Left cardiac atrium (tissue), 4 donors: ENCODE measurements around the gene ABCA13. TPM values are rescaled to one million over a fixed set of nuclear protein-coding genes. Genes with fewer than 3 reads are reported as not detected.

Experiments used
- ATAC-seq, 2 donors: fragments of 200-7000 bp; cut with Tn5 transposase; one replicate each; pipeline ENCODE4 v1.9.1; 2020; ENCODE audit warnings: mild to moderate bottlenecking in 2 of 2, moderate library complexity in 2 of 2
- DNase-seq: peaks from one replicate; pipeline ENCODE4 v3.0.0-alpha.2; 2020
- intact Hi-C, 2 donors: fragments of 100-400 bp; cut with DNase I; formaldehyde crosslinking; loops; one replicate each; pipeline versions ENCODE4 v1.14.1 to v1.15.1; 2022 to 2023
- total RNA-seq, 2 donors: library from RNA; stranded (reverse); fragmentation: NEBNext Ultra II Directional; extraction: Animal tissue kit (Norgen Biotek cat#: 25700); gene quantifications; one replicate each; pipeline ENCODE4 v1.2.1, GENCODE V29; 2021
- donor health status: DM: no; HTN: yes; CAD: no.
- donor health status: DM: no; HTN: yes; CAD: no; lungs with severe emphysema.
- donor health status: DM: yes; HTN: yes; CAD: no.
- donor health status: Dilated cardiomyopathy.

ABCA13 gene
- total RNA-seq, 2 donors from 2014 or later, result 0.05 TPM; not detected in 1

DNA sequence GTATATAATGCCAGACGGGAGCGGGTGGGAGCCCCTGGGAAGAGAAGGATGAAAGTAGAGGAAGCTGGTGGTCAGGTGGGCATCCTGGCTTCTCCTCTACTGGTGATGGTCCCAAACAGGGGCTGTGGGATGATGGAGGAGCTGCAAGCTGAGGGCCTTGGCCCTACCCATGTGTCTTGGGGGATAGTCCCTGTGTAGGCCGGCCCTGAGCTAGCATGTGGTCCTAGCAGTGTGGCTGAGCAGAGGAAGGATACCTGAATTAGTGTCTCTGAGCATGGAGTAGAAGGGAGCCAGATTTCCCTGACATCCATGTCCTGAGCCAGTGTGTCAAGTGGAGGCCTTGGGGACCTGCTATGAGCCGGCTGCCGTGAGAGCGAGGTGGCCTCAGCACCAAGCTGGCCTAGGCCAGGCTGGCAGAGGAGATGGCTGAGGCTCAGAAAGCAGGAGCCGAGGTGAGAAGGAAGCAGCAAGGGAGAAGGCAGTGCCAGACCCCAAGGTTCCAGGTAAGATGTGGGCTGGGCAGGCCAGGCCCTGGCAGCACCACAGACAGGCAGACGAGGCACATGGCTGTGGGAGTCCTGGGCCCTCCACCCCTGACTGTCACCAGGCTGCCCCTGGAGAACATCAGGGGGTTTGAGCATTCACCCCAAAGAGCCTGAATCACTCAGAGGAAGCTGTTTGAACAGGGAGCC, 150.2 kb downstream of the ABCA13 start:
- intact Hi-C loops, result no loop called here
- DNase-seq, result no peak
- no peak for ATAC-seq

- ATAC-seq (no peak), DNase-seq (no peak)
- intact Hi-C loops, result loop anchor here in 1 of 2 donors (10.0 kb wide), 1 partner anchor 538 kb away; no protein-coding TSS in a partner anchor
These were observed 165.9 kb downstream of the ABCA13 start for GRCh38 chr7:48337012-48337621.

DNA sequence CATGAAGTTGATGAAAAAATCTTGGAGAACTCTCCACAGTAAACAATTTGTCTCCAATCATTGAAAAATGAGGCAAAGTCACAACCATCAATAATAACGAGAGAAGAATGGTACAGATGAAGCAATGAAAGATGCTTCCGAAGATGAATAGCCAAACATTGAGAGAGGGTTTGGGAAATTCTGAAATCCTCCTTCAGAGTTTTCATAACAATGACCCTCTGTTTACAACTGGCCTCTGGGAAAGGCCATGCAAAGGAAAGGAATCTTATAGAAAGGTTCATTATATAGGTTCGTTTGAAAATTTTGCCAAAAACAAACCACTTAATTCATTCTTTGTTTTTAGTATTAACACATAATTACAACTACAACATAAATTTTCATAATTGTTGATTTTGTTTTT, 166.5 kb downstream of the ABCA13 start:
- intact Hi-C loops, result loop anchor here in 1 of 2 donors (10.0 kb wide), 1 partner anchor 537 kb away; no protein-coding TSS in a partner anchor
- no peak for ATAC-seq
- no peak for DNase-seq

GRCh38 chr7:48347230-48347825, 176.1 kb downstream of the ABCA13 start:
- no peak for DNase-seq
- intact Hi-C loops, result no loop called here
- ATAC-seq, result no peak

GRCh38 chr7:48350515-48350914, 179.3 kb downstream of the ABCA13 start:
- DNase-seq, result no peak
- ATAC-seq, result no peak
- intact Hi-C loops, result no loop called here

DNA sequence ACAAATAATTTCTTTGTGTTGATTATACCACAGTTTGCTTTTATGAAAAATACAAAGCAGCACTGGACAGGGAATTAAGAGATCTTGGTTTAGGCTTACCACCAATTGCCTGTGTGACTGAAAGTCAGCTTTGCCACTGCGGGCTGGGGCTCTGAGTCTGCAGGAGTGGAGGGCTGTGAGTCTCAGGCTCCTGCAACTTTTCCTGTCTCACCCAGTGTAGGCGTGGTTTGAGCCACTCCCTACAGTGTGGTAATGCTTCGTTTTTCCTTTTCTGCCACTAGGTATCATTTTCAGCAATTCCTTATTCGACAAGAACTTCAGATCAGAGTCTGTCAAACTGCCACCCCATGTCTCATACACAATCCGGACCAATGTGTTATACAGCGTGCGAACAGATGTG, 180.6 kb downstream of the ABCA13 start:
- DNase-seq (no peak), ATAC-seq (no peak)
- intact Hi-C loops, result no loop called here

DNA sequence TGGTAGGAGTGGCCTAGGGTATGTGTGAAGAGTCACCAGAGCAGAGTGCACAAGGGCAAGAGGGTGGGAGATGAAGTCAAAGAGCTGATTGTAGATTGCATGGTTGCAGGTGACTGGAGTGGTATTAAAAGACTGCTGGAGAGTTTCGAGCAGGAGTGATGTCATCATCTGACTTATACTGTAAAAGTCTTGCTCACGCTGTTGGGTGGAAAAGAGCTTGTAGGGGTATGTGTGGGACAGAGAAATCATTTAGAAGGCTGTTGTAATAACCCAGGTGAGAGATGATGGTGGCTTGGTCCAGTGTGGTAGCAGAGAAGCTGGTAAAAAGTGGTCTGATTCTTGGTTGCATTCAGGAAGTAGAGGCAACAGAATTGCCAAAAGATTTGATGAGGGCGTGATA, 184.1 kb downstream of the ABCA13 start:
- ATAC-seq, result no peak
- DNase-seq, result no peak
- intact Hi-C loops, result no loop called here

DNA sequence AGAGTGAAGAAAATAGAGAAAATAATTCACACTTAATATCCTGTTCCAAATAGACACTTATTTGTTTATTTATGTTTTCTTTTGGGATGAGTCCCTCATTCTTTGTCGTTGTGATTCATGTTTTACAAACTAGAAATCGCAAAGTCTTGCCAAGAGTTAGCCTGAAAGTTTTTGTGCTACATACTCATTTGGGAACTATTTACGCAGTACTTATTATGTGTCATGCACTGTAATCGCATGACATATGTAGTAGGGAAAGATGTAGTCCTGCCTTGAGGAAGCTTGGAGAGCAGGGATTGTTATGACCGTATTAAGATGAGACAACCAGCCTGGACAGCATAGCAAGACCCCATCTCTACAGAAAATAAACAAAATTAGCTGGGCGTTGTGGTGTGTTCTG, 189.3 kb downstream of the ABCA13 start:
- ATAC-seq (no peak), DNase-seq (no peak)
- intact Hi-C loops, result no loop called here

DNA sequence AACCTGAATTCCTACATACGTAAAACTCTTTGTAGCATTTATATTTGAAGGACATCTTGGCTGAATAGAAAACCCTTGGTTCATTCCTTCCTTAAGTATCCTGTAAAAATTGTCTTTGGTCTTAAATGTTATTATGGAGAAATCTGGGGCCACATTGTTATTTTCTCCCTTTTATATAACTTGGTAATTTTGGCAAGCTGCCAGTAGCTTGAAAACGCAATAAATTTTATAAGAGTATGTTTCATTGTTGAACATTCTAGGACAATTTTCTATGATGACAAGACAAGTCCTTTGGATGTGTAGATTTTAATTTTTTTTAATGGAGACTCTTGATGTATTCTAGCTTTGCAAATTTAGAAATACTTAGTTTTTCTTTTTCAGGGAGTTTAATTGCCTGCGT, 191.9 kb downstream of the ABCA13 start:
- ATAC-seq (no peak), DNase-seq (no peak)
- intact Hi-C loops, result no loop called here

DNA sequence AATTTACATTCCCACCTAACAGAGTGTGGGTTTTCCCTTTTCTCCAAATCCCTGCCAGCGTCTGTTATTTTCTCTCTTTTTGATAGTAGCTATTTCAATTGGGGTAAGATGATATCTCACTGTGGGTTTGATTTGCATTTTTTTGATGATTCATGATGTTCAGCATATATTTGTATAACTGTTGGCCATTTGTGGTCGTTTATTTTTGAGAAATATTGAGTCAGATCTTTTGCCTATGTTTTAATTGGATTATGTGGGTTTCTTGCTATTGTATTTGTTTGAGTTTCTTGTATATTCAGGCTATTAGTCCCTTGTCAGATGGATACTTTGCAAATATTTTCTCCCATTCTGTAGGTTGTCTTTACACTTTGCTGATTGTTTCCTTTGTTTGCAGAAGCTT, 193.8 kb downstream of the ABCA13 start:
- intact Hi-C loops, result no loop called here
- ATAC-seq, result no peak
- no peak for DNase-seq

DNA sequence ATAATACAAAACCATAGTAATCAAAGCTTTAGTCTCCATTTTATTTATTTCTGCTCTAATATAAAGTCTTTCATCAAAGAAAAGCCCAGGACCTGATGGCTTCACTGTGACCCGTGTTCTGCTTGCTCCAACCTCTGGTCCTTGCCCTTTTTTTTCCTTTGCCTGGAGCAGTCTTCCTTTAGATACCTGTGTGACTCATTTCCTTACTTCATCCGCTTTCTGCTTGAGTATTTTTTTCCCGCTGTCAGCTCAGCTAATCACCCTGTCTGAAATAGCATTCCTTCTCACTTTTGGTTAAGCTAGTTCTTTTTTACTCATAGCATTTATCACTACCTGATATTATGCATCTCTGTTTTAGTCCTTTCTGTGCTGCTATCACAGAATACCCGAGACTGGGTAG, 194.8 kb downstream of the ABCA13 start:
- intact Hi-C loops, result no loop called here
- no peak for DNase-seq
- ATAC-seq, result no peak

DNA sequence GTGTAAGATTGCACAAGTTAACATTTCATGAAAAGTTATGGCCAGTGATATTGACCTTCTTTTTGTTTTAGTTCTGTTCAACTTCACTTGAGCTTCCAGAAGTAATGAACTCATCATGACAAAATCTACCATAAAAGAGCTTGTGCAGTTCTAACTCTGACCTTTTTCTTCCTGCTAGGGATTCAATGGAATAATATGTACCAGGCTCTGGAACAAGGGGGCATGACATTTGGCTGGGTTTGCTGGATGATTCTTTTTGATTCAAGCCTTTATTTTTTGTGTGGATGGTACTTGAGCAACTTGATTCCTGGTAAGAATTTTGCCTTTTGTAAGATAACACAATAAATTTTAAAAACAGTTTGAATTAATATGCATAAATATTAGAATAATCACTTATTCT, 205.0 kb downstream of the ABCA13 start:
- ATAC-seq (no peak), DNase-seq (no peak)
- intact Hi-C loops, result no loop called here

DNA sequence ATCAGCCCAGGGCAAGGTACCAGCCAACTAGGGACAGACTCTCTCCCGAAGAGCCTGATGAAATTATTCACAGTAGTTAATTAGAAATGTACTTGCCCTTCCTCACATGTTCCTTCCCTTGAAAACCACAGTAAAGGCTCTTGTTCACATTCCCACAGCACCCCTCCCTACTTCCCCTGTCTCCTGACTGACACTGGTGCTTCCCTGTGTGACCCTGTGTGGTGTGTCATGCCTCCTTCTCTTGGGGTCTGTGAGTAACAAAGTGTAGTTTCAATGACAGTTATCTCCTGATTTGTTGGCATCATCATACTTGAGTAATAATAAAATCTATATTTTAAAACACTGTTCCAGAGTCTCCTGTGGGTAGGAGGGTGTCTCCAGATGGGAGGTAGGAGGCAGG, 209.7 kb downstream of the ABCA13 start:
- ATAC-seq (no peak), DNase-seq (no peak)
- intact Hi-C loops, result no loop called here

DNA sequence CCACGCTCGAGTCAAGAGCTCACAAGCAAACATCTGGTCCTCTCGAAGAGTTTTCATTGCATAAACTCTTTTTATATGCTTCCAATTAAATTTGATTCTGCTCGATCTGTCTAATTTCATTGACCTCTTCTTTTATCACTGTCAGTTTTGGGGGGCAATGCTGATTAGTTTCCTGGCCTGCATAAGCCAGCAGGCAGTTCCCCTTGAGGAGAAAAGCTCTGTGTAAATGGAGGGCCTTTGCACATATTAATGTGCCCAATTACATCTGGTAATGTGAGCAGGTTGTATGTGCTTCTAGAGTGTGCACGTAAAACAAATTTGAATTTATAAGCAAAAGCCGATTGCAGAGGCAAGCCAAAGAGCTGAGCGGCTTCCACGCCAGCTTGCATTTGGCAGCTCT, 210.3 kb downstream of the ABCA13 start:
- no peak for ATAC-seq
- no peak for DNase-seq
- intact Hi-C loops, result no loop called here

DNA sequence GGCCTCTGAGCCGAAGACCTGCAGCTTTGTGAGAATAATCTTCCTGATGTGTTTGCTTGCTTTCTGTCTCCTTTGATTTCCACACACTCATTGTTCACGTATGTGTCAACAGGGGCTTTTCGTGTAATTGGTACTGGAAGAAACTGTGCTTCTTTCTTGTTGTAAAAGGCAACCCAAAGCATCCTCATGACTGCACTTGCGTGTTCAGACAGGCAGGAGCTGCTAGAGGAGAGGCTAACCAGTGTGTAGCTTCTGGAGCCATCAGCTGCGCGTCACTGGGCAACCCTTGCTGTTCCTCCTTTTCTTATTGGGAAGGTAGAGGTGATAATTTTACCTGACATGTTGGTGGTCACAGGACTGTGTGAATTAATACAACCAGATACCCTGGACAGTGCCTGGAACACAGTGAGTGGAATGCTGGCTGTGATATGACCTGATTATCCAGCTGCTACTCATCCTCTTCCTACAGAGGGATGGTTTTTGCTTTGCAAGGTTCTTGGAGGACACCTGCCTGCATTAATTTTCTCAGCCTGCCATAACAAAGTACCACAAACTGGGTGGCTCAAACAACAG, 213.0 kb downstream of the ABCA13 start:
- no peak for DNase-seq
- ATAC-seq, result no peak
- intact Hi-C loops, result no loop called here

GRCh38 chr7:48387932-48388331, 216.7 kb downstream of the ABCA13 start:
- no peak for ATAC-seq
- intact Hi-C loops, result no loop called here
- DNase-seq, result no peak

DNA sequence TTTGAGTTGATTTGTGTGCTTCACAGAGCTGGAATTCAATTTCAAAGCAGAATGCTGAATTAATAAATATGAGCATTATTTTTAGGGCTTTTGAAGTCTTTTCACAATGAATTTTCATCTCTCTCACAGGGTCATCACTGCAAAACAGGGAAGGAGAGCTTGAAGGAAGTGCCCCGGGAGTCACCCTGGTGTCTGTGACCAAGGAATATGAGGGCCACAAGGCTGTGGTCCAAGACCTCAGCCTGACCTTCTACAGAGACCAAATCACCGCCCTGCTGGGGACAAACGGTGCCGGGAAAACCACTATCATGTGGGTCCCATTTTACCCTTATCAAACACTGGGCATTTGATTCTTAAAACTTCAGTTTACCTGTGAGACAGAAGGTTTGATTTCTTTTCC, 217.7 kb downstream of the ABCA13 start:
- intact Hi-C loops, result no loop called here
- ATAC-seq (peak in 1 of 2 donors; percentile 44), DNase-seq (no peak)

- ATAC-seq (peak in 1 of 2 donors; percentile 68), DNase-seq (no peak)
- intact Hi-C loops, result no loop called here
These were observed 218.7 kb downstream of the ABCA13 start for GRCh38 chr7:48389977-48390376.

DNA sequence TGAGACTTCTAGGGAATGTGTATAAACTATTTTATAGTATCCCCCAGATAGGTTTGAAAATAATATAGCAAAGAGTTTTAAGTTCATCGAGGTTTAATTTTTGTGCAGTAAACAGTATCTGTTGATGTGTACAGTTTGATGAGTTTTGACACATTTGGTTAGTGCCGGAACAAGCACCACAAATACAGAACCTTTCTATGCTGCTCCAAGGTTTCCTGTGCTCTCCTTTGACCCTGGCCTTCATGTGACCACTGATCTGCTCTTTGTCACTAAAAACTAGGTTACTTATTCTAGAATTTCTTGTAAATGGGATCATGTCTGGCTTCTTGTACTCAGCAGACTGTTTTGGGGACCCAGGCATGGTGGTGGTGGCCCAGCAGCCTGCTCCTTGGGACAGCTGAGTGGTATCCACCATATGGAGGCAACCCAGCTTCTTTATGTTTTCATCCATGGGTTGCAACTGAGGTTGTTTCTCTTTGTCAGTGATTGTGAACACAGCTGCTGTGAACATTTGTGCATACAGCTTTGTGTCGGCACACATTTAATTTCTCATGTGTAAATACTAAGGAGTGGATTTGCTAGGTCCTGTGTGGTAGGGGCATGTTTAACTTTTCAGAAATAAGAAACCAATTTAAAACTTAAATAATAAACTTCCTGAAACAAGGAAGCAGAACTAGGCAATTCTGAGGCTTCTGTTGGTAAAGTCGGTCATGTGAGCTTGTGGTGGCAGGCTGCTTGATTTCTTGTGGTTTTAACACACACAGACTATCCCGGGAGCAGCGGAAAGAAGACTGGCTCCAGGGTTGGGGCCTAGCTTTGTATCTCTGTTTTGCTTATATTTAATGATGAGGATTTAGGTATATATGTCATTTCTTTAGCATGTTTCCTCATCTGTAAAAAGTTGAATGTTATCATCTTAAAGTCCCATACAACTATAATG, 219.4 kb downstream of the ABCA13 start:
- DNase-seq, result no peak
- ATAC-seq, result peak in 1 of 2 donors; percentile 58
- intact Hi-C loops, result no loop called here
